NB4 (cell line): ENCODE data around the gene SAT1.

Experiments
- POLR2A ChIP-seq: IDR thresholded peaks from 2 replicates; pipeline ENCODE4 v1.6.1; 2011; ENCODE audit warnings: mild to moderate bottlenecking; ENCODE audit not compliant: insufficient read length; ENCODE audit errors: extremely low read depth
- TF ChIP-seq, protein P1 (sequence below): IDR thresholded peaks from one replicate; pipeline ENCODE4 v1.5.1; 2012; ENCODE audit warnings: low read depth, low read length
- TF ChIP-seq, protein P2 (sequence below): IDR thresholded peaks from 2 replicates; pipeline ENCODE4 v1.6.1; 2011; ENCODE audit warnings: low read depth, low read length

DNA sequence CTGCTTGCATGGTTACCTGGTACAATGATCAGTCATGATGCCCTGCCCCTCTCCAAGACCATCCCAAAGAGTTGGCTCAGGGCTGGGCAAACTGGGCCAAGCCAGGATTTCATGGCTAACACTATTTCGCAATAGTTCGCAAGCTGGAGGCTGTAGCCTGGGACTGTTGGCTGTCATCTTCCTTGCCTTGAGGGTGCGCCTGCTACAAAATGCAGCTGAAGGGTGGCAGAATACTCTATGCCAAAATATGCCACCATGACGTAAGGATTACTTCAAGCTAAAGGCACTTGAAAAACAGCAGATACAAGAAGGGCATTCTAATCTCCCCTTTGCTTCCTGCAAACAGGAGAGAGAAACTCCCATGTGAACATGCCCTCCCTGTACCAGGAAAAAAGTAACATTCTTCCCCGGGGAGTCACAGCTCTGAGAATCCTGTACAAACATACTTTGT, 21.0 kb downstream of the SAT1 start:
- TF ChIP-seq, protein P1, sequence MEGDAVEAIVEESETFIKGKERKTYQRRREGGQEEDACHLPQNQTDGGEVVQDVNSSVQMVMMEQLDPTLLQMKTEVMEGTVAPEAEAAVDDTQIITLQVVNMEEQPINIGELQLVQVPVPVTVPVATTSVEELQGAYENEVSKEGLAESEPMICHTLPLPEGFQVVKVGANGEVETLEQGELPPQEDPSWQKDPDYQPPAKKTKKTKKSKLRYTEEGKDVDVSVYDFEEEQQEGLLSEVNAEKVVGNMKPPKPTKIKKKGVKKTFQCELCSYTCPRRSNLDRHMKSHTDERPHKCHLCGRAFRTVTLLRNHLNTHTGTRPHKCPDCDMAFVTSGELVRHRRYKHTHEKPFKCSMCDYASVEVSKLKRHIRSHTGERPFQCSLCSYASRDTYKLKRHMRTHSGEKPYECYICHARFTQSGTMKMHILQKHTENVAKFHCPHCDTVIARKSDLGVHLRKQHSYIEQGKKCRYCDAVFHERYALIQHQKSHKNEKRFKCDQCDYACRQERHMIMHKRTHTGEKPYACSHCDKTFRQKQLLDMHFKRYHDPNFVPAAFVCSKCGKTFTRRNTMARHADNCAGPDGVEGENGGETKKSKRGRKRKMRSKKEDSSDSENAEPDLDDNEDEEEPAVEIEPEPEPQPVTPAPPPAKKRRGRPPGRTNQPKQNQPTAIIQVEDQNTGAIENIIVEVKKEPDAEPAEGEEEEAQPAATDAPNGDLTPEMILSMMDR = no peak
- TF ChIP-seq, protein P2, sequence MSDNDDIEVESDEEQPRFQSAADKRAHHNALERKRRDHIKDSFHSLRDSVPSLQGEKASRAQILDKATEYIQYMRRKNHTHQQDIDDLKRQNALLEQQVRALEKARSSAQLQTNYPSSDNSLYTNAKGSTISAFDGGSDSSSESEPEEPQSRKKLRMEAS = no peak
- TF ChIP-seq POLR2A = no peak
